GM12872 (cell line): ENCODE measurements around the gene PREB.

ENCODE experiments used
- CTCF ChIP-seq: IDR thresholded peaks from 3 replicates; pipeline ENCODE4 v1.5.1; 2011; ENCODE audit warnings: low read depth, mild to moderate bottlenecking, low read length, moderate library complexity; ENCODE audit not compliant: insufficient read depth

Gene PREB

DNA sequence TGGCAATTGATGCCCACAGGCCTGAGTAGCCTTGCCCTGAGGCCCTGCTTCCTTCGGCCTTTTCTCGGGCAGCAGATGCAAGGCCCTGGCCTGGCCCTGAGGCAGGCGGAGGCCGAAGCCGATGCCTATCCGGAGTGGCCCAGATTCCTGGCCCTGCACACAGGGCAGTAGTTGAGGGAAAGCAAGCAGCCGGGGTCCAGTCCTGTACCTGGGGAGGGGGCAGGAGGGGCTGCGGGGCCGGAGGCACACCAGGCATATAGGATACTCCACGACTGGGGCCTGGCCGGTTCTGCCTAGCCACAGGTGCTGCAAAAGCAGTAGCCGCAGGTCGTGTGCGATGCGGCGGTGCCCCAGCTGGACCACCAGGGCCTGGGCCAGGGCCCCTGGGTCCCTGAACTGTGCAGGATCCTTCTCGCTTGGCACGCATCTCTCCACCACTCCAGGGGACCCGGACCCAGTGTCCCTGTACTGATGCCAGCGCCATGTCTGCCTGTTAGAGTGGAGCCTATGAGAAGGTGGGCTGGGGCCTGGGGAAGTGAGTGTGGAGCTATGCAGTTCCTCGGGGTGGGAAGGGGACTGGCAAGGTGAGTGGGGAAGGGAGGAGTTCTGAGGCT is 3.0 kb upstream of the PREB start:
- no peak for TF ChIP-seq CTCF

DNA sequence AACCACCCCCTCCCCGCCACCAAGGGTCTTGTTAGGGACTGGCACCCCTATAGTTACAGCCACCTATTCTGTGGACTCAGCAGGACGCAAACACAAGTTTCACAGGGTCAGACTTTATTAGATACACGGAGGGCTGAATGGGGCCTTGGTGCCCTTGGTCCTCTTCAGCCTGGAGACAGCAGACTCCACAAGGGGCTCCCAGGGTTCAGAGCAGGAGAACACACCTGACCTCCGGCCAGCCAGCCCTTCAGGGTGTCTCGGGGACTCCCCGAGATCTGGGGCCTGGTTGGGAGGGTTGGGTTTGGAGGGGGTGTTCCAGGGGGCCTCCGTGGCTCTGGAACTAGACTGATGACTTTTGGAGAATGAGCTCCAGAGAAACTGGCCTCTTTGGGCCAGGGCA is 2.3 kb upstream of the PREB start:
- TF ChIP-seq CTCF: no peak

GRCh38 chr2:27135478-27135955 is 1.1 kb upstream of the PREB start:
- no peak for TF ChIP-seq CTCF

GRCh38 chr2:27134781-27135477 is 493 bp upstream of the PREB start:
- TF ChIP-seq CTCF: no peak

DNA sequence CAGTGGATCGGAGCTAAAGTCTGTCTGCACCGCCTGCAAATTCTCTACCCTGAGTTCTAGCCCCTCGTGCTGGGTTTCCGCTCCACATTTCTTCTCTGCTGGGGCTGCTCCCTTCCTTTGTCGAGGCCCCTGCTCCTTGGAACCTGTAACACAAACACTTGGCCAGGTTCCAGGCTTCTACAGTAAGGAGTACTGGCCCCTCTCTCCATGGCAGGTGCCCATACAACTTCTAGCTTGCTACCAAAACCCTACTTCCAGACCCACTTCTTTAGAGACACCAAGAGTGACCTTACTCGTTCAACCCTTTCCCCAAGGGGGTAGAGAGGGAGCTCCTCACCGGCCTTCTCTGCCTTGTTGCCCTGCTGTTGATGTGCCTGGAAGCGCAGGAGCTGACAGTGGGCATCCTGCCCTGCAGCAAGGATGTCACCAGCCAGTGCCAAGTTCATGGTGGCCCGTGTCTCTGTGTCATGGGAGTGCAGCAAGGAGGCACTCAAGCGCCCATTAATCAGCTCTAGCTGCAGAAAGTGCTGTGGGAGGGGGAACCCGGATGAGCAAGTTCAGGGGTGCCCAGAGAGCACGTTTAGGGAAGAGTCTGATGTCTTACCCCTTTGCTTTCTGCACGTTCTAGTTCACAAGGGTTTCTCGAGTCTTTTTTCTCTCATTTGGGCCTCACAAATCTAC is 1.1 kb downstream of the PREB start:
- no peak for TF ChIP-seq CTCF

DNA sequence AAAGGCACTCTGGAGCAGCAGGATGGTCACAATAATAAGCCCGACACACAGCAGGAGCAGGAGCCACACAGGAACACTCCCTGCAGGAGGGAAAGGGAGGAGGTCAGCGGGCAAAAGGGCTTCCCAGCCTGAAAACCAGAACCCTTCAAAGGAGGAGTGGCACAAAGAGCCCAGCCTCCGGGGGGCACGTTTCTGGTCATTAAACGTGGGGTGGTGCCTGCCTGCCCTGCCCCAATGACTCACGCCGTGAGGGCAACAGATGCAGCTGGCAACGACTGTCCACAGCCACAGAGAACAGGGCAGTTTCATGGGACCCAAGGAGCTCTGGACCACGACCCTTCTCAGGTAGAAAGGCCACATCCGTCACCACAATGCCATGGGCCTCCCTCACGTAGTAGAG is 3.0 kb downstream of the PREB start:
- no peak for TF ChIP-seq CTCF

DNA sequence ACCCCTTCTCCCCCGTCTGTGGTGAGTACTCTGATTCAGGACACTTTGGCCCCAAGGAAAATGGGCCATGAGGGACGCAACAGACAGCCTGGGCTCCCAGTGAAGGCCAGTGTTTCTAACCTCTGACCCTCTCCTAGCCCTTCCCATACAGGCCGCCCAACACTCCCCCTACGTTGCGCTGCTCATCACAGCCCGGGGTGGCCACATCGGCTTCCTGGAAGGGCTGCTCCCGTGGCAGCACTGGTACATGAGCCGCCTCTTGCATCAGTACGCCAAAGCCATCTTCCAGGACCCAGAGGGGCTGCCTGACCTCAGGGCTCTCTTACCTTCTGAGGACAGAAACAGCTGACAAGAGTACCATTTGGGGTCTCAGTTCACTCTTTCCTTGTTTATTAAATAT is 4.0 kb downstream of the PREB start:
- TF ChIP-seq CTCF: no peak
